ENCODE data around the gene EDN2.
A peak's percentile ranks its signal among the peaks of the same experiment; 100 is the strongest.

EDN2 gene

DNA sequence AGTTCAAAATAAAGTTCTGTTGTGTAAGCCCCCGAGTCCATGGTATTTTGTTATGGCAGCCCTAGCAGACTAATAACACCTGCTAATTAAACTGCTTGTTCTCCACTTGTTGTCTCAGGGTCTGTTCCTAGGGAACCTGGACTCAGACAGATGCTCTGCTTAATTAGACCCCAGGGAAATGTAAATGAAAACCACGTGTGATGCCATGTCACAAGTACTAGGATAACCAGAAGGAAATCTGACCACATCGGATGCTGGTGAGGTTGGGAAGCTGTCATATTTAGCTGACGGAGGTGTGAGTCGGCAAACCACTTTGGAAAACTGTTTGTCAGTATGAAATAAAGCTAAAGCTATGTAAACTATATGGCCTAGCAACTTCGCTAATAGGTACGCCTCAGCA is 19.6 kb downstream of the EDN2 start:
- TF ChIP-seq, protein P1, sequence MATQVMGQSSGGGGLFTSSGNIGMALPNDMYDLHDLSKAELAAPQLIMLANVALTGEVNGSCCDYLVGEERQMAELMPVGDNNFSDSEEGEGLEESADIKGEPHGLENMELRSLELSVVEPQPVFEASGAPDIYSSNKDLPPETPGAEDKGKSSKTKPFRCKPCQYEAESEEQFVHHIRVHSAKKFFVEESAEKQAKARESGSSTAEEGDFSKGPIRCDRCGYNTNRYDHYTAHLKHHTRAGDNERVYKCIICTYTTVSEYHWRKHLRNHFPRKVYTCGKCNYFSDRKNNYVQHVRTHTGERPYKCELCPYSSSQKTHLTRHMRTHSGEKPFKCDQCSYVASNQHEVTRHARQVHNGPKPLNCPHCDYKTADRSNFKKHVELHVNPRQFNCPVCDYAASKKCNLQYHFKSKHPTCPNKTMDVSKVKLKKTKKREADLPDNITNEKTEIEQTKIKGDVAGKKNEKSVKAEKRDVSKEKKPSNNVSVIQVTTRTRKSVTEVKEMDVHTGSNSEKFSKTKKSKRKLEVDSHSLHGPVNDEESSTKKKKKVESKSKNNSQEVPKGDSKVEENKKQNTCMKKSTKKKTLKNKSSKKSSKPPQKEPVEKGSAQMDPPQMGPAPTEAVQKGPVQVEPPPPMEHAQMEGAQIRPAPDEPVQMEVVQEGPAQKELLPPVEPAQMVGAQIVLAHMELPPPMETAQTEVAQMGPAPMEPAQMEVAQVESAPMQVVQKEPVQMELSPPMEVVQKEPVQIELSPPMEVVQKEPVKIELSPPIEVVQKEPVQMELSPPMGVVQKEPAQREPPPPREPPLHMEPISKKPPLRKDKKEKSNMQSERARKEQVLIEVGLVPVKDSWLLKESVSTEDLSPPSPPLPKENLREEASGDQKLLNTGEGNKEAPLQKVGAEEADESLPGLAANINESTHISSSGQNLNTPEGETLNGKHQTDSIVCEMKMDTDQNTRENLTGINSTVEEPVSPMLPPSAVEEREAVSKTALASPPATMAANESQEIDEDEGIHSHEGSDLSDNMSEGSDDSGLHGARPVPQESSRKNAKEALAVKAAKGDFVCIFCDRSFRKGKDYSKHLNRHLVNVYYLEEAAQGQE (IDR thresholded peaks at IDR 0.05; ENCODE audit: insufficient read depth in 1 of 2, low read depth in 2 of 2, low read length in 2 of 2): no peak
- TF ChIP-seq FOXP2 (optimal IDR thresholded peaks at IDR 0.05; ENCODE audit: borderline replicate concordance, extremely low read depth, extremely low read length, insufficient read depth) (no peak), POLR2AphosphoS5 (IDR thresholded peaks at IDR 0.05; ENCODE audit: low read depth, low read length) (no peak), TAF1 (IDR thresholded peaks at IDR 0.05; ENCODE audit: borderline replicate concordance, insufficient read depth, low read length) (no peak), SIN3A (IDR thresholded peaks at IDR 0.05; ENCODE audit: borderline replicate concordance, insufficient read depth, low read length) (no peak)

DNA sequence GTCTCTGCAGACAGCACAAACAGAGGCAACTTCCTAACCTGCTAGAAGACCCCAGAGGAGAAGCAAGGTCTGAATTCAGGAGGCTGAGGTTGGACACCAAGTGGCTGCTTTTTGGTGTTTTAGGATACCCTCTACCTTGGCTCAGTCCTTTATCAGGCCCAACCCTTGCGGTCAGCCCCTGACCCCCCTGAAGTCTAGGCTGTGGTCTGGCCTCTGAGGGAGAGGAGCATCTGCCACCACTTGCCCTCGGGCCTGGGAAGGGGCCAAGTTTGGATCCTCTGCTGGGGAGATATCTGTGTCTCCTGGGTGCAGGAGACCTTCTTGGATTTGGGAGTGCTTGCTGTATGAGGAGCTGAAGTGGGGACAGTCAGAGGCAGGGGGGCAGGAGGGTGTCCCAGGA is 21.0 kb downstream of the EDN2 start:
- TF ChIP-seq FOXP2 (optimal IDR thresholded peaks at IDR 0.05; ENCODE audit: borderline replicate concordance, extremely low read depth, extremely low read length, insufficient read depth): no peak
- no peak for TF ChIP-seq POLR2AphosphoS5 (IDR thresholded peaks at IDR 0.05; ENCODE audit: low read depth, low read length)

DNA sequence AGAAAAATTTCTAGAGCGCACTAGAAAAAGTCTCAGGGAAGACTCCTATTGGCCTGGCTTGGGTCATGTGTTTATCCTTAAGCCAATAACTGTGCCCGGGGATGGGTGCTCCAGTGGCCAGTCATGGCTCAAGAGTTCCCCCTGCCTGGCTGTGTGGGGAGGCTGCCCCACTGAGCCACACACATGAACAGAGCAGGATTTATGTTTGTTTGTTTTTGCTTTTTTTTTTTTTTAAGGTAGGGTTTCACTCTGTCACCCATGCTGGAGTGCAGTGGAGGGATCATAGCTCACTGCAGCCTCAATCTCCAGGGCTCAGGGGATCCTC is 21.8 kb downstream of the EDN2 start:
- TF ChIP-seq FOXP2 (optimal IDR thresholded peaks at IDR 0.05; ENCODE audit: borderline replicate concordance, extremely low read depth, extremely low read length, insufficient read depth) (no peak), TAF1 (IDR thresholded peaks at IDR 0.05; ENCODE audit: borderline replicate concordance, insufficient read depth, low read length) (no peak), SIN3A (IDR thresholded peaks at IDR 0.05; ENCODE audit: borderline replicate concordance, insufficient read depth, low read length) (no peak), POLR2AphosphoS5 (IDR thresholded peaks at IDR 0.05; ENCODE audit: low read depth, low read length) (no peak)
- TF ChIP-seq, protein P1 (IDR thresholded peaks at IDR 0.05; ENCODE audit: insufficient read depth in 1 of 2, low read depth in 2 of 2, low read length in 2 of 2): no peak

DNA sequence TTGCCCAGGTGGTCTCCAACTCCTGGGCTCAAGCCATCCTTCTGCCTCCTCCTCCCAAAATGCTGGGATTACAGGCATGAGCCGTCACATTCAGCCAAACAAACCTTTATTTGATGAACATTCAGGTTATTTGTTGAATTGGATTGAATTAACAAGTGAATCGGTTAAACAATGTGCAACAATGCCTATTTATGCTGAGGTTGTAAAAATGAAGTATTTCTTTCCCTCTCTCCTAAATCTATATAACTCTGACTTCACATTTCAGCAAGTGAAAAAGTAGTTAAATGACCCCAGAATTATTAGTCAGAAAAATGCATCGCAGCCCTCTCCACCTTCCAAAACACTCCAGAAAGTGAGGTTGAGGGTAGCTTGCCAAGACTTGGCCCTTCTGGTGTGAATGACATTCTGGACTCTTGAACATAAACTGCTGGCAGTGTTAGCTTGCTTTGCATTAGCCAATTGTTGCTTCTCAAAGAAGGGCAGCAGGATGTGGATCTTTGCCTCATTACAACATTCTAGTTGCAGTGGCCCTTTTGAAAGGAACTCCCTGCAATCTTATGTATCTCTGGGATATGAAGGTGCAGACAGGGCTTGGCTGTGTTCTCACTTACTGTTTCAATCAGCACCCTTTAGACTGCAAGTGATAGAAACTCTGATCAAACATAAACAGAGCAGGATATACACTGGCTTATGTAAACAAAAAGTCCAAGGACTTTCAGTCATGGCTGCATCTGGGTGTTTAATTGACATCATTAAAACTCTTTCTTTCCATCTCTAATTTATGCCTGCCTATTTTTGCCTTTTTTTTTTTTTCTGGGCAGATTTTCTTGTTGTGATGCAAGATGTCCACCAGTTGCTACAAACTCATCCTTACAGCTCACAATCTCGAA is 22.4 kb downstream of the EDN2 start:
- TF ChIP-seq POLR2AphosphoS5 (IDR thresholded peaks at IDR 0.05; ENCODE audit: low read depth, low read length): no peak; the same call in 1 of the 2 replicates
- no peak for TF ChIP-seq TAF1 (IDR thresholded peaks at IDR 0.05; ENCODE audit: borderline replicate concordance, insufficient read depth, low read length)
- TF ChIP-seq, protein P1 (IDR thresholded peaks at IDR 0.05; ENCODE audit: insufficient read depth in 1 of 2, low read depth in 2 of 2, low read length in 2 of 2): no peak
- no peak for TF ChIP-seq SIN3A (IDR thresholded peaks at IDR 0.05; ENCODE audit: borderline replicate concordance, insufficient read depth, low read length)
- no peak for TF ChIP-seq FOXP2 (optimal IDR thresholded peaks at IDR 0.05; ENCODE audit: borderline replicate concordance, extremely low read depth, extremely low read length, insufficient read depth)

DNA sequence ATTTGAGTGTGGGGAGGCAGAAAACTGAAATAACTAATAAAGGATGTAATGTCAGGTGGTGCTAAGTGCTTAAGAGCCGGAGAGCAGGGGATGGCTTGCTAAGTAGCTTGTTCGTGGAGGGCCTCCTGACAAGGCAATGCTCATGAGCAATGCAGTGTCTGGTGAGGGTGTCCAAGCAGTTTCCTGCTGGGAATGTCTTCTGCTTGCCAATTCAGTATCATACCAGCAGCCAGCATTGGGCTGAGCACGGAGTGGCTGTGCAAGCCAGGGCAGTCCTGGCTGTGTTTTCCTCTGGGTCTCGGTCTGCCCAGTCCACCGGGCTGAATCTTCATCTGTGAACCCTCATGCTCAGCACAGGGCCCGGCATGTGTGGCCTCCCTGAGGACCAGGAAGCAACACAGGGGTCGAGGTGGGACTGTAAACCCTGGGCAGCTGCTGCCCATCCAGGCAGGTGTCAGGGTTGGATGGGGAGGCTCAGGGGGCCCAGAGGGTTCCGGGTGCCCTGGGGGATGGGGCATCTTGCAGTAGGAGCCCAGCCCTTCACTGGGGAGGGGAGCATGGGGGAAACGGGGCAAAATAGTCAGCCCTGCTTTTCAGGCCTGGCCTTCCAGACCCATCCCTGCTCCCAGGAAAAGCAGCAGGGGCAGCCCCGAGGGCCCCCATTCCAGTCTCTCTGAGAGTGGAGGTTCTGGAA is 27.5 kb downstream of the EDN2 start:
- TF ChIP-seq POLR2AphosphoS5 (IDR thresholded peaks at IDR 0.05; ENCODE audit: low read depth, low read length) (0 out of 2 replicates have a peak, but pooled peaks have one; percentile 5), FOXP2 (optimal IDR thresholded peaks at IDR 0.05; ENCODE audit: borderline replicate concordance, extremely low read depth, extremely low read length, insufficient read depth) (no peak)

All from PFSK-1 (cell line).